ENCODE data around the gene AHCYL1. TPM values are rescaled to one million over a fixed set of nuclear protein-coding genes. Genes with fewer than 3 reads are reported as not detected.

AHCYL1 gene
- total and polyA plus RNA-seq, 2 of the 8 experiments (the other 6 are each of a cell fraction or from before 2014, with no cell fraction given), result 64.5 to 95.9 TPM

DNA sequence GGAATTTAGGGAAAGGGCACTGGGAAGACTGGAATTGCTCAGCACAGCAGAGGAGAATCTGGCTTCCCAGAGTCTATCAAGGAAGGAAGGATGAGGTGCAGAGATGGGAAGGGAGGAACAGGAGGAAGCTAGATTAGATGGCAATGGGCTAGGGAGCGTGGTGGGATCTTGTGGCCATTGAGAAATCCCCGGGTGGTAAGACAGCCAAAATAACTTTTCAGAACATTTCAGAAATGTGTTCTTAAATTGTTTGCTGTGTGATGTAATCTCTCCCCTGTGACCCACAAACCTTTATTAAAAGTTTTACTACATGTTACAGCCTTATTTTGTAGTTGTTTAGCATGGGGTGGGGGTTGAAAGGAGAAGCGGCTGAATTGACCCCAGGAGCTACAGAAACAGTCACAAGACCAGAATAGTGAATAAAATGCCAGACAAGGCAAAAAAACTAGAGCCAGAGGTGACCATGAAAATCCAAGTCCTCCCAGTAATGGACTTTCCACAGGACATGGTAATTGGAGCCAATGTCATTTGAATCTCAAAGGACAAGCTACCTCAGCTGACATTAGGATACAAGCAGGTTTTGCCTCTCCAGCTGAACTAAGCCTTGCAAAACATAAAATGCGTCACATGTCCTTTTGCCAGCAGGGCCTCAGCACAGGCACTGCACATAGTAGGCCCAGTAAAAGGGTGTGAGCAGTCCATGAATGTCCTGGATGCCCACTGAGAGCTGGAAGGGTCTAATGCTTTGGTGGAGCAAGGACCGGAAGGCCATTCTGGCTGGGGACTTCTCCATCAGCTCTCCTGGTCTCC is 980 bp upstream of the AHCYL1 start:
- no peak for DNase-seq (ENCODE audit: low read depth in 1 of 2, low spot score in 2 of 2)
- Histone ChIP-seq H3K18ac (ENCODE audit: extremely low read depth, low read length) (no peak overlapping the region), H2BK15ac (ENCODE audit: low read length) (0 out of 2 replicates have a peak overlapping the region, but pooled peaks have one; percentile 1), H3K4me2 (ENCODE audit: insufficient read depth in 1 of 2, low read depth in 2 of 2, low read length in 2 of 2) (peak overlapping the region in 1 of 2 experiments; percentile 37; a peak in 1 of 4 replicates), H2BK12ac (ENCODE audit: low read depth, low read length) (peak overlapping the region; percentile 1; the same call in 1 of the 2 replicates), H2AK5ac (ENCODE audit: low read depth, low read length) (no peak overlapping the region), H4K20me1 (replicated peaks in 1 of 2; ENCODE audit: control insufficient read depth in 1 of 2, insufficient read depth in 2 of 2, low read length in 2 of 2) (peaks cover 7 to 10% of the 10 kb centered on the region in 2 experiments), H2BK120ac (replicated peaks; ENCODE audit: low read depth, low read length) (no peak overlapping the region), H4K91ac (replicated peaks; ENCODE audit: insufficient read length, low read length) (no peak overlapping the region), H3K4me1 (replicated peaks in 1 of 4; ENCODE audit: control insufficient read depth in 3 of 4, insufficient read depth in 4 of 4, low read length in 3 of 4) (peaks cover 4 to 12% (median 9%) of the 10 kb centered on the region in 4 experiments; a peak in 6 of 7 replicates), H3K23me2 (ENCODE audit: low read depth, low read length) (peaks cover 4% of the 10 kb centered on the region; the same call in 1 of the 2 replicates), H3K9ac (replicated peaks in 1 of 4; ENCODE audit: extremely low read depth in 1 of 4, low read depth in 3 of 4, low read length in 3 of 4) (no peak overlapping the region), H3K56ac (replicated peaks; ENCODE audit: insufficient read length, low read depth, low read length) (no peak overlapping the region), H3K79me2 (ENCODE audit: control insufficient read depth in 1 of 2, insufficient read depth in 2 of 2, low read length in 2 of 2) (peaks cover 3 to 36% of the 10 kb centered on the region in 2 experiments; a peak in 3 of 4 replicates), H3K79me1 (ENCODE audit: low read depth, low read length) (no peaks in the 10 kb centered on the region), H3K36me3 (ENCODE audit: control insufficient read depth in 2 of 4, insufficient read depth in 4 of 4, low read length in 3 of 4) (0 out of 8 replicates have a peak, but pooled peaks cover 0 to 3% (median 0%) of the 10 kb centered on the region in 4 experiments), H4K5ac (ENCODE audit: insufficient read length, low read depth, low read length) (no peak overlapping the region), H2BK20ac (ENCODE audit: low read length) (no peak overlapping the region), H3K23ac (ENCODE audit: insufficient read length) (no peak overlapping the region), H2AFZ (ENCODE audit: low read length) (peak overlapping the region; percentile 64; the same call in 1 of the 2 replicates), H3K4ac (replicated peaks; ENCODE audit: insufficient read length, low read depth, low read length) (no peak overlapping the region), H3K27ac (ENCODE audit: low read depth, low read length) (no peak overlapping the region), H4K8ac (ENCODE audit: extremely low read depth, insufficient read depth, low read length) (no peak overlapping the region), H3K27me3 (replicated peaks in 1 of 4; ENCODE audit: control insufficient read depth in 3 of 4, extremely low read depth in 1 of 4, insufficient read depth in 3 of 4, low read length in 3 of 4) (no peaks in the 10 kb centered on the region), H3K9me3 (ENCODE audit: insufficient read depth in 2 of 2, low read depth in 1 of 2, low read length in 1 of 2) (no peaks in the 10 kb centered on the region), H3K4me3 (ENCODE audit: extremely low read depth in 1 of 4, insufficient read depth in 2 of 4, low read depth in 3 of 4, low read length in 4 of 4) (0 out of 8 replicates have a peak overlapping the region, but pooled peaks of 1 of the 4 experiments have one; percentile 82), H3K14ac (ENCODE audit: insufficient read length) (no peak overlapping the region), H2BK5ac (ENCODE audit: low read depth, low read length) (no peak overlapping the region)
- FAIRE-seq, result no peak
- 85% methylated on average over 5 of the region's 5 CpGs; no CpG with 5 or more reads in 1 of the 2 experiments for WGBS, 2 experiments (ENCODE audit: extremely low coverage in 1 of 2, insufficient coverage in 1 of 2, insufficient read length in 1 of 2, insufficient replicate concordance in 2 of 2, low coverage in 1 of 2, low lambda C conversion rate in 2 of 2, missing lambda C conversion rate in 1 of 2)
- POLR2A ChIA-PET (ENCODE audit: partially characterized antibody), result interaction anchor here (0.6 to 4.3 kb wide), 11 partner anchors 14 to 345 kb away, joined by 3 to 19 read pairs (median 10); no protein-coding TSS in a partner anchor
- CTCF ChIA-PET (ENCODE audit: partially characterized antibody), result interaction anchor here (0.7 to 18.1 kb wide), 51 partner anchors 8 to 586 kb away, joined by 3 to 700 read pairs (median 5); partner anchors contain the start of genes GNAI3, GSTM4, SORT1 and STRIP1
- TF ChIP-seq HDAC6 (IDR thresholded peaks at IDR 0.05; ENCODE audit: low read depth, low read length), result no peak
- TF ChIP-seq, protein P1, sequence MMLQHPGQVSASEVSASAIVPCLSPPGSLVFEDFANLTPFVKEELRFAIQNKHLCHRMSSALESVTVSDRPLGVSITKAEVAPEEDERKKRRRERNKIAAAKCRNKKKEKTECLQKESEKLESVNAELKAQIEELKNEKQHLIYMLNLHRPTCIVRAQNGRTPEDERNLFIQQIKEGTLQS (IDR thresholded peaks at IDR 0.05; ENCODE audit: insufficient read depth, low read depth, low read length), result no peak
- TF ChIP-seq EP300 (IDR thresholded peaks at IDR 0.05; ENCODE audit: borderline replicate concordance in 1 of 2, low read depth in 2 of 2, low read length in 2 of 2), result no peak
- no peak for TF ChIP-seq POLR2AphosphoS5 (IDR thresholded peaks at IDR 0.05; ENCODE audit: low read depth, low read length)
- TF ChIP-seq BCL11A (IDR thresholded peaks at IDR 0.05; ENCODE audit: low read depth in 2 of 2, low read length in 2 of 2), result no peak
- no peak for TF ChIP-seq RXRA (IDR thresholded peaks at IDR 0.05; ENCODE audit: insufficient read depth, low read depth, low read length)
- TF ChIP-seq NANOG (IDR thresholded peaks at IDR 0.05; ENCODE audit: insufficient read depth, low read depth, low read length, poor library complexity, severe bottlenecking), result no peak
- TF ChIP-seq CBX8 (IDR thresholded peaks at IDR 0.05; ENCODE audit: borderline replicate concordance, low read depth, low read length), result no peak
- TF ChIP-seq BACH1 (IDR thresholded peaks at IDR 0.05; ENCODE audit: low read length), result no peak

Measured in H1 (cell line).